Measurements from ENCODE around the gene DND1.

Gene DND1

DNA sequence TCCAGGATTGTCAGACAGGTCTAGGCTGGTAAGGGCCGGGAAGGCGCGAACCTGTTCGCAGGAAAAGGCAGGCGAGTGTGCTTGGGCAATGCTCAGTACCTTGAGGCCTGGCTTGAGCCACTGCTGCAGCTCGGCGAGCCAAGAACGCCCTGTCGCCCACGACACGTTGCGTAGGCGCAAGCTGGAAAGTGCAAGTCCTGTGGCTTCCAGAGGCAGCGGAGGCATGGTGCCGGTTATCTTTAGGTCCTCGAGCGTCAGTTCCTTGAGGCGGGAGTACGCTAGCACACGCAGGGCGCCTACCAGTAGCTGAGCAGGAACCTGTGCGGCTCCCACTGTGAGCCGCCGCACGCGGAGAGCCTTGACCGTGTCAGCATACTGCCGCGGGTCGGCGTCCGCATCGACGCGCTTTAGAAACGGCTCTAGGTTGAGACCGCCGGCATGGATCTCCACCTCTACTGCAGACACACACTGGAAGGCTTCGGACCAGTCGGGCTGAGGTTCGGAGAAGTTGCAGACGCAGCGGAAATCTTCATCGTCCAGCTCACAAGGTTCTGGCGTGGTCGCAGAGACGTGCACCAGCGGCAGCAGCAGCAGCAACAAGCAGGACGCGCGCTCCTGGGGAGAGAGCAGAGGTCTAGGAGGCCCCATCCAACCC, 40.9 kb downstream of the DND1 start:
- H3K9me3 Mint-ChIP-seq, result peaks cover 33% of the 10 kb centered on the region
- H3K4me1 Mint-ChIP-seq, result no peaks in the 10 kb centered on the region
- peaks cover 11% of the 10 kb centered on the region for H3K27me3 Mint-ChIP-seq (ENCODE audit: low read depth, poor library complexity)
- no peak for DNase-seq
- TF ChIP-seq, protein P1, sequence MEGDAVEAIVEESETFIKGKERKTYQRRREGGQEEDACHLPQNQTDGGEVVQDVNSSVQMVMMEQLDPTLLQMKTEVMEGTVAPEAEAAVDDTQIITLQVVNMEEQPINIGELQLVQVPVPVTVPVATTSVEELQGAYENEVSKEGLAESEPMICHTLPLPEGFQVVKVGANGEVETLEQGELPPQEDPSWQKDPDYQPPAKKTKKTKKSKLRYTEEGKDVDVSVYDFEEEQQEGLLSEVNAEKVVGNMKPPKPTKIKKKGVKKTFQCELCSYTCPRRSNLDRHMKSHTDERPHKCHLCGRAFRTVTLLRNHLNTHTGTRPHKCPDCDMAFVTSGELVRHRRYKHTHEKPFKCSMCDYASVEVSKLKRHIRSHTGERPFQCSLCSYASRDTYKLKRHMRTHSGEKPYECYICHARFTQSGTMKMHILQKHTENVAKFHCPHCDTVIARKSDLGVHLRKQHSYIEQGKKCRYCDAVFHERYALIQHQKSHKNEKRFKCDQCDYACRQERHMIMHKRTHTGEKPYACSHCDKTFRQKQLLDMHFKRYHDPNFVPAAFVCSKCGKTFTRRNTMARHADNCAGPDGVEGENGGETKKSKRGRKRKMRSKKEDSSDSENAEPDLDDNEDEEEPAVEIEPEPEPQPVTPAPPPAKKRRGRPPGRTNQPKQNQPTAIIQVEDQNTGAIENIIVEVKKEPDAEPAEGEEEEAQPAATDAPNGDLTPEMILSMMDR (IDR thresholded peaks at IDR 0.05), result no peak
- H3K36me3 Mint-ChIP-seq (ENCODE audit: low read depth), result peaks cover 20% of the 10 kb centered on the region
- H3K4me3 Mint-ChIP-seq, result no peak overlapping the region
- H3K27ac Mint-ChIP-seq, result no peak overlapping the region

DNA sequence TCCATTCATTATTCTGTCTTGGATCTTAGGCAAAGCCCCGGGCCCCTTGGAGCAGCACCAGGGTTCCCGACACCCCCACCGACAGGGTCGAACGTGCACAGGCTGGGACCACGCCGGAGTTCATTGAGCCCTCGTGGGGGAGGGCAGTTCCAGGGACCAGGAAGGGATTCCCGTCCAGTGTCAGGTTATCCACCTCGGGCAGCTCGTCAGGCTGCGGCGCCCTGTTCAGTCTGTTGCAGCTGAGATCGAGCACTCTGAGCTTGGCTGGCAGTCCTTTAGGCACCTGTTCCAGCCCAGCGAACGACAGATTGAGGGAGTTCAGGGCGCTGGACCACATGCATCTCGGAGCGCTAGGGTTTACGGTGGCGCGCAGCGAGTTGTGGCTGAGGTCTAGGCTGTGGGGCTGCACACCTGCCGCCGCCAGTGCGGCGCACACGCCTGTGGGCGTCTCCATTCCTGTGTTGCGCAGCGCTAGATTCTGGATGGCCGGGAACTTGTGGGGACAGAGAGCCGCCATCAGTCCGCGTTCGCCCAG, 41.5 kb downstream of the DND1 start:
- Mint-ChIP-seq H3K4me3 (no peak overlapping the region), H3K4me1 (no peaks in the 10 kb centered on the region), H3K27ac (no peak overlapping the region), H3K27me3 (ENCODE audit: low read depth, poor library complexity) (peaks cover 11% of the 10 kb centered on the region), H3K36me3 (ENCODE audit: low read depth) (peaks cover 23% of the 10 kb centered on the region), H3K9me3 (peaks cover 38% of the 10 kb centered on the region)
- TF ChIP-seq, protein P1 (IDR thresholded peaks at IDR 0.05), result no peak
- no peak for DNase-seq

DNA sequence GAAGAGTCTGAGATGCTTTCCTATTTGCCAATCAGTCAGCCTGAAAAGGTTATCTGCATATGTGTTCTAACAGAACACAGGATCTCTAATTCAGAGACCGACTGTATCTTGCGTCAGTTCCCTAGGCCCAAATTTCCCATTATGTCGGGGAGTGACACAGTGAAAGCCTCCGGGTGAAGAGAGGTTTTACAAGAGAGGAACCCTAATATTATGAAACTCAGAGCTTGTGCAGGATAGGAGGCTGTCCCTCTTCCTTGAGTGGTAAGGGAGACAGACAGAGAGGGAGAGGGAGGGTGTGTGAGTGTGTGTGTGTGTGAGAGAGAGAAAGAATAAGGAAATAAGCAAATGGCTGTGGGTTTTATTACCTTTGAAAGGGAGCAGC, 42.3 kb downstream of the DND1 start:
- Mint-ChIP-seq H3K4me3 (no peak overlapping the region), H3K4me1 (no peaks in the 10 kb centered on the region), H3K27me3 (ENCODE audit: low read depth, poor library complexity) (peaks cover 11% of the 10 kb centered on the region), H3K27ac (no peak overlapping the region), H3K9me3 (peaks cover 44% of the 10 kb centered on the region), H3K36me3 (ENCODE audit: low read depth) (peaks cover 23% of the 10 kb centered on the region)
- DNase-seq, result no peak
- TF ChIP-seq, protein P1 (IDR thresholded peaks at IDR 0.05), result no peak

DNA sequence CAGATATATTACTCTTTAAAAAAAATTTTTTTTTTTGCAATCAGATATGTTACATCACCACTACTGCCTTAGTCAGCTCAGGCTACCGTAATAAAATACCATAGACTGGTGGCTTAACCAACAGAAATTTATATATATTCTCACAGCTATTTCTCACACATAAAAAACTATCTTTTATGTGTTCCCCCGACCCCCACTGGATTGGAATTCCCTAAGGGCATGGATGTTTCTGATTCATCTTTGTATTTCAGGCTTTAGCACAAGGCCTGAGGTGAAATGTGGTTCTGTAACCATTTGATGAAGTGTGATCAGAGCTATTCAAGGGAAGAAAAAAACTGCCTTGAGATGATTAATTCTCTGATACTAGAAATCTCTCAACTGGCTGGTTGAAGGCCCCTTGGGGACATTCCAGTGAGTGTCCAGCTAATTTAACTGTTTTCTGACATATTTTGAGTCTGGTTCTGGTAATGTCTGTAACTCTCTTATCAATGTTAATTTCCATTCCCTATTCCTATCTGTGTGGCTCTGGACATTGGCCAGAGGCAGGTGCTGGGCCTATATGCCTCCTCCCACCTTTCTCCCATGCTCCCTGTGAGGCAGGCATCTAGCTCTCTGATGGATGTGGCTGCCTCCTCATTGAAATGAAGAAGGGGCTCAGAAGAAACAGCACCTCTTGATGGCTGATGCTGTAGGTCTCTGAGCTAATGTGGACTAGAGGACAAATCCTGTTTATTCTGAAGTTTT, 42.9 kb downstream of the DND1 start:
- Mint-ChIP-seq H3K36me3 (ENCODE audit: low read depth) (peaks cover 23% of the 10 kb centered on the region), H3K4me1 (no peaks in the 10 kb centered on the region), H3K27ac (no peak overlapping the region), H3K27me3 (ENCODE audit: low read depth, poor library complexity) (peaks cover 11% of the 10 kb centered on the region), H3K4me3 (no peak overlapping the region), H3K9me3 (peaks cover 48% of the 10 kb centered on the region)
- TF ChIP-seq, protein P1 (IDR thresholded peaks at IDR 0.05), result no peak
- DNase-seq, result no peak

DNA sequence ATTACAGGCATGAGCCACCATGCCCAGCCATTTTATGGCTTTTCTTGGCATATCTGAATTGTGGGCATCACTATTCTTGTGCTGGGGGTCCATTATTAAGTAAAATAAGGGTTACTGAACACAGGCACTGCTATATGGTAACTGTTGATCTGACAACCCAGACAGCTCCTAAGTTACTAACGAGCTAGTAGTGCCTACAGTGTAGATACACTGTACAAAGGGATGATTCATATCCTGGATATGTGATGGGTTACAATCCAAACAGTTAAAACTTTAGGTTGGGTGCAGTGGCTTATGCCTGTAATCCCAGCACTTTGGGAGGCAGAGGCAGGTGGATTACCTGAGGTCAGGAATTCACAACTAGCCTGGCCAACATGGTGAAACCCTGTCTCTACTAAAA, 44.7 kb downstream of the DND1 start:
- no peak overlapping the region for H3K27ac Mint-ChIP-seq
- TF ChIP-seq, protein P1 (IDR thresholded peaks at IDR 0.05), result no peak
- DNase-seq, result no peak
- H3K27me3 Mint-ChIP-seq (ENCODE audit: low read depth, poor library complexity), result peaks cover 14% of the 10 kb centered on the region
- peaks cover 23% of the 10 kb centered on the region for H3K36me3 Mint-ChIP-seq (ENCODE audit: low read depth)
- no peaks in the 10 kb centered on the region for H3K4me1 Mint-ChIP-seq
- H3K4me3 Mint-ChIP-seq, result no peak overlapping the region
- peaks cover 51% of the 10 kb centered on the region for H3K9me3 Mint-ChIP-seq
